Neural progenitor cell (in vitro differentiated cells): ENCODE data around the gene PAPPA2.

Source experiments
- EZH2 ChIP-seq: fragments of 200-600 bp; sonication (generic); IDR thresholded peaks from 2 replicates; pipeline ENCODE4 v1.6.1; 2017; ENCODE audit warnings: antibody characterized with exemption, mild to moderate bottlenecking, moderate library complexity
- EZH2phosphoT487 ChIP-seq: fragments of 200-600 bp; sonication (generic); IDR thresholded peaks from 2 replicates; pipeline ENCODE4 v1.6.1; 2017; ENCODE audit warnings: antibody characterized with exemption
- TF ChIP-seq, protein P1 (sequence below): fragments of 200-600 bp; sonication (generic); IDR thresholded peaks from 2 replicates; pipeline ENCODE4 v1.5.1; 2017; ENCODE audit warnings: antibody characterized with exemption, mild to moderate bottlenecking

DNA sequence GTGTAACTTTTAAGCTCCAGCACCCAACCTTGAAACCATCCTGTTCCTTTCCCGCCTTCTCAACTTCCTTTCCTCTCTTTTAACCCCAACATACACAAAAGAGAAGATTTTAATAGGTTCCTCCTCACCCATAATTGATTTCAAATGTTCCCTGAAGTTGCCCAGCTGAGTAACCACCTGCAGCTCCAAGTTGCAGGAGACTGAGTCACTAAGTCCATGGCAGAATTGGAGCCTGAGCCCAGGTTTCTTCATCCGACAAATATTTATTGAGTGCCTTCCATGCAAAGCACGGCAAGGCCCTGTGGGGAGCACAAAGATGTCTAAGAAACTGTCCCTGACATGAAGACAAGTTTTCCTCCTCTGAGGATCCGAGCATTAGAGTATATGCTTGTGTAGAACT lies 97.7 kb downstream of the PAPPA2 start:
- TF ChIP-seq EZH2phosphoT487: no peak
- TF ChIP-seq, protein P1, sequence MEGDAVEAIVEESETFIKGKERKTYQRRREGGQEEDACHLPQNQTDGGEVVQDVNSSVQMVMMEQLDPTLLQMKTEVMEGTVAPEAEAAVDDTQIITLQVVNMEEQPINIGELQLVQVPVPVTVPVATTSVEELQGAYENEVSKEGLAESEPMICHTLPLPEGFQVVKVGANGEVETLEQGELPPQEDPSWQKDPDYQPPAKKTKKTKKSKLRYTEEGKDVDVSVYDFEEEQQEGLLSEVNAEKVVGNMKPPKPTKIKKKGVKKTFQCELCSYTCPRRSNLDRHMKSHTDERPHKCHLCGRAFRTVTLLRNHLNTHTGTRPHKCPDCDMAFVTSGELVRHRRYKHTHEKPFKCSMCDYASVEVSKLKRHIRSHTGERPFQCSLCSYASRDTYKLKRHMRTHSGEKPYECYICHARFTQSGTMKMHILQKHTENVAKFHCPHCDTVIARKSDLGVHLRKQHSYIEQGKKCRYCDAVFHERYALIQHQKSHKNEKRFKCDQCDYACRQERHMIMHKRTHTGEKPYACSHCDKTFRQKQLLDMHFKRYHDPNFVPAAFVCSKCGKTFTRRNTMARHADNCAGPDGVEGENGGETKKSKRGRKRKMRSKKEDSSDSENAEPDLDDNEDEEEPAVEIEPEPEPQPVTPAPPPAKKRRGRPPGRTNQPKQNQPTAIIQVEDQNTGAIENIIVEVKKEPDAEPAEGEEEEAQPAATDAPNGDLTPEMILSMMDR: no peak
- no peak for TF ChIP-seq EZH2
